ENCODE measurements around the gene CPXM1.

CPXM1 gene

DNA sequence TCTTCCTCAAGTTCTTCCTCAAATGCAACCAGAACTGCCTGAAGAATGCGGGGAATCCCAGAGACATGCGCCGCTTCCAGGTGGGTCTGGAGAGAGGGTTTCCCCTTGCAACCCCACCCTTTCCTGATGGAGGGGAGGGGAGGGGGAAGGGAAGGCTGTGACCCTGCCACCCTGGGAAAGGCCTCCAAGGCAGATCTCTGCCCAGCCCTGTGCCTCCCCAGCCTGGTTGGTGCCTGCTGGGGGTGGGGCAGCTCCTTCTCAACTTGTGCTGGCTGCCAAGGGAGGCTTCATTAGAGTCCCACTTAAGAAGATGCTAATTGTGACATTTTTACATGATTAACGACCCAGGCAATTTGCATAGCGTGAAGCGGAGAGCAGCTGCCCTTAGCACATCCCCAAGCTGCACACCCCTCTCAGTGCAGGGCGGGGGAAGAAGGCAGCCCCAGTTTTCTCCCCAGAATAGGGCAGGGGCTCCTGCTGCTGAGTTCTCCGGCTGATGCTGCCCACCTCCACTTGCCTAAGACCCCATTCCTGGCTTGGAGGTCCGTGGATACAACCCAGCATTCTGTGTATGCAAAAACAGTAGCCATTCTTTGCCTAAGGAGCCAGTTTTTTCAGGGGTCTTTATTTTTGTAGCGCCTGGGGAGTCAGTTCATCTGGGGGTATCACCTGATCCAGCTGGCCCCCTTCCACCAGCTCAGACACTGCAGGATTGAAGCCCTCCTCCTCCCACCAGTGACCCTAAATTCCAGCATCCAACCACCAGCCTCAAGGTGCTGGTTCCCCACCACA lies 51.7 kb downstream of the CPXM1 start:
- DNase-seq (ENCODE audit: low read depth in 2 of 2): no peak

DNA sequence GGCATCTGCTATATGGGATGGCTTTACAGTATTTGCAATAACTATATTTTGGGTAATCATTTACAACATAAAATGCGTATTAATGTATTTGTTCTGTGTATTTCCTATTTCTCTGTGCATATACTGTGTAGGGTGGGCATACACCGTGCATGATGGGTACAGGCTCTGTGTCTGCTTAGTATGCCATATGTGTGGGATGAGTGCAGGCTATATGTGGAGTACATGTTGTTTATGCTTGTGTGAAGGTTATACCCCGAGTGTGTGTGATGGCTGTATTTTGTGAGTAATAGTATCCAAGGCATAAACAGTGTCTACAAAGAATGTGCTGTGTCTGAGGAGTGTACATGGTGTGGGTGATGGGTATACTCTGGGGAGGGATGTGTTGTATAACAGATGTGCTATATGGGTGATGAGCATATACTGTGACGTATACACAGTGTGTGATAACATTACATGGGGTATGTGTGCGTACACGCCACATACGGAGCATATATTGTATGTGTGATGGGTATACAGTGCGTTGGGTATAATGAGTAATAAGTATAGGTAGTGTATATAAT lies 52.7 kb downstream of the CPXM1 start:
- no peak for DNase-seq (ENCODE audit: low read depth in 2 of 2)

DNA sequence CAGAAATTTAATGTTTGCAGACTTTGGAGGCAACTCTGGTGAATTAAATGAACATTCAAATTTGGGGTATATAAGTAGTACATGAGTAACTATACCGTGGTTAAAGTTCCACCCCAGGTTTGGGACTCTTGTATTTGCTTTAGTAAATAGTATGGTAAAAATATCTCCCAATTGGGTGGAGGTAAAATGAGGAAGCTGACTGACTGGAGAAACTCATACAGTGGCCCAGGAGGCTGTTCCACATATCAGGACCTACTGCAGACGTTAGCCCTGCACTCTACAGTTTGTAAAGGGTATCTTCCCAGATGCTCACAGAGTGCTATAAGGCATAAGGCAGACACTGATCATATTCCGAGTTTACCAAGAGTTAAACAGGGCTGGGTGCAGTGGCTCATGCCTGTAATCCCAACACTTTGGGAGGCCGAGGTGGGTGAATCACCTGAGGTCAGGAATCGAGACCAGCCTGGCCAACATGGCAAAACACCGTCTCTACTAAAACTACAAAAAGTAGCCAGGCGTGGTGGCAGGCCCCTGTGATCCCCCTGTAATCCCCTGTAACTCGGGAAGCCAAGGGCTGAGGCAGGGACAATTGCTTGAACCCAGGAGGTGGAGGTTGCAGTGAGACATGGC lies 53.7 kb downstream of the CPXM1 start:
- no peak for DNase-seq (ENCODE audit: low read depth in 2 of 2)

DNA sequence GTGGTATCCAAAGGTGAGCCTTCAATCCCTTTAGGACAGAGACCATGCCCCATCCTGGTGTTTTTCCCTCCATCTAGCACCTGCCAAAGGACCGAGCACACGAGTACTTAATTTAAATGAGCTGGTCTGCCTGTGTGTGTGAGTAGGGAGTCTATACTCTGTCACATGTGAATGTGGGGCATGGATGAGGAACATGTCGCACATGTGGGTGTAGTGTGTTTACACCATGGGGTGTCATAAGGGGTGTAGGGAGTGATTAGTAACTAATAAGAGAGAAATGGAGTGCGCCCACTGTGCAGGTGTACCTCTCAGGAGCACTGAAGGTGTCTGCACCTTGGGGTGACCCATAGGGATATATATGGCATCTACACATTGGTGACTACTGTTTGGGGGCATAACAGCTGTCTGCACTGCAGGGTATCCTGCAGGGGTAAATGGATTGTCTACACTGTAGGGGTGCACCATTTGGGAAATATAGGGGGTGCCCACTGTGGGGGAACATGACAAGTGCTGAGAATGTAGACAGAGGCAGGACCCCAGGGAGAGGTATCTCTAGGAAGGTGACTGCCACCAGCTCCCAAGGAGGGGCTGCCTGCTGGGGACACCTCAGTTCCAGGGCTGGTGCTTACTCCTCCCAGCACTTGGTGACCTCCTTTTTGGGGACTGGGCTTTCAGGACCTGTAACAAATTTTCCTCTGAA lies 54.3 kb downstream of the CPXM1 start:
- DNase-seq (ENCODE audit: low read depth in 2 of 2): no peak

DNA sequence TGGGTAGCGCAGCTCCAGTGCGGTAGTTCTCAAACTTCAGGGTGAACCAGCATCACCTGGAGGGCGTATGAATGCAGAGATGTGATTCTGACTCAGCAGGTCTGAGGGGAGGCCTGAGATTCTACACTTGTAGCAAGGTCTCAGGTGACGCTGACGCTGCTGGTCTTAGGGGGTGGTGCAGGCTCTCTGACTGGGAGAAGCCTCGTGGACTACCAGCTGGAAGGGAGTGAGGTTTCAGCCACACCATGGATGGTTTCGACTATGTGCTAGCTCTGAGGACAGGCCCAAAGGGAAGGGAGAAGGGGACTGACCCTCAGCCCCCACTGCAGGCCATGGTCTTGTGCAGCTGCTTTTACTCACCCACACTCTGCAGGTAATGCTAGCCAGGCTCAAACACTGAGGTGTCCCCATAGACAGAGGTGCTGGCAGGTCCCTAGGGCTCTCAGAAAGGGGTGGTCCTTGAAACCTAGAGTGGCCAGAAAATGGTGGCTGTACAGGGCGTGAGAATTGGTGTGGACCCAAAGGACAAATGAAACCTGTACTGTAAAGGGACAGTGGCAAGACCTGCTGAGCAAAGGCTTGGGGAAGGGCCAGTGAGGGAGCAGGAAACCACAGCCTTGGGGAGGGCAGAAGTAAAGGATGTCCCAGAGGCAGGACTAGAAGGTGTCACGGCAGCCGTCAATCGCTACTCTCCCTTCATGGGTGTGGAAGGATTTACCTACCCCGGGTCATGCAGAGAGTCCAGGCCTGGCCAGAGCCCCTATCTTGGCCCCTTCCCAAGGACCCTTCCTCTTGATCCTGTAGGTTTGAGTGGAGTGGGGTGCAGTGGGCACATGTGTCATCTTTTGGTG lies 55.1 kb downstream of the CPXM1 start:
- DNase-seq (ENCODE audit: low read depth in 2 of 2): no peak
